GM18519 (cell line): Measurements from ENCODE around the gene PRCC.
"Not testable (repeated sequence)": the region's sequence is repeated elsewhere in the genome, so short reads cannot be mapped to it uniquely, and the experiment has no call there.

Experiments used
- ATAC-seq: cut with Tn5 transposase; IDR thresholded peaks from one replicate; pipeline ENCODE4 v1.9.1; 2021; ENCODE audit warnings: mild to moderate bottlenecking, moderate library complexity; ENCODE audit not compliant: unreplicated experiment, low FRiP score

Gene PRCC

DNA sequence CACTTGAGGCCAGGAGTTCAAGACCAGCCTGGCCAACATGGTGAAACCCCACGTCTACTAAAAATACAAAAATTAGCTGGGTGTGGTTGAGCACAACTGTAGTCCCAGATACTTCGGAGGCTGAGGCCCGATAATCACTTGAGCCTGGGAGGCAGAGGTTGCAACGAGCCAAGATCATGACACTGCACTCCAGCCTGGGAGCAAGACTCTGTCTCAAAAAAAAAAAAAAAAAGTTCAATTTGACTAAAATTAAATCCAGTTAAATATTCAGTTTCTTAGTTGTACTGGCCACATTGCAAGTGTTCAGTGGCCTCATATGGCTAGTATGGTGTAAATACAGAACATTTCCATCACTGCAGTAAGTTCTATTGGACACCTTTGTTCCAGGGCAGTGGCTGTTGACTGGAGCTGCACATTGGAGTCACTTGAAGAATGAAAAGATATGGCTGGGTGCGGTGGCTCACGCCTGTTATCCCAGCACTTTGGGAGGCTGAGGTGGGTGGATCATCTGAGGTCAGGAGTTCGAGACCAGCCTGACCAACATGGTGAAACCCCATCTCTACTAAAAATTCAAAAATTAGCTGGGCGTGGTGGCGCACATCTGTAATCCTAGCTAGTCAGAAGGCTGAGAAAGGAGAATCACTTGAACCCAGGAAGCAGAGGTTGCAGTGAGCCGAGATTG is 9.6 kb upstream of the PRCC start:
- not testable (repeated sequence) for ATAC-seq

DNA sequence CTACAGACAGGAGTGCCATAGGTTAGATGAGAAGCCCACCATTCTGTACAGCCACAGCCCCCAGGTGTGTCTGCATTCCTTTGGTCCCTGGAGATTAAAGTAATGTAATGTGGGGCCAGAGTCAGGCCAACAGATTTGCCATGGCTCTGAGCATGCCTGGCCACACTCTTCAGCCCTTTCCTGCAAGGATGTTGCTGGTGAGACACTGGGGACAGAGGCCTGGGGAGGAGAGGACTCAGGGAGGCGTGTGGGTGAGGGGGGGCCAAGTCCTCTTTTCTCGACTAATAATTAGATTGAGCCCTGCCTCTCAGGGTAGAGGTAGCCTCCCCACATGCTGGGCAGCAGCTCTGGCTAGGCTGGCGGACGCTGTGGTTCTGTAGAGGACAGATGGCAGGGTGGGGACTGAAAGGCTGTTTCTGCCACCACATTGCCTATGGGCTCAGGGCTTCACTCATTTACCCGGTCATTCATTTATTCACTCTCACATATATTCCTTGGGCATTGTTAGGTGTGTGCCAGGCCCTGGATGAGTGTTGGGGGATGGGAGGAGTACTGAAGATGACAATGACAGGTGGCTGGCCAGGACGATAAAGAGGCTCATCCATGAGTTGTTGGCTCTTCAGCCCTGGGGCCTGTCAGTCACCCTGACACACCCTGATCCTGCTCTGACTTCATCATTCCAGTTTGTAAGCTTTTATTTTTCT is 7.1 kb upstream of the PRCC start:
- ATAC-seq, result no peak

DNA sequence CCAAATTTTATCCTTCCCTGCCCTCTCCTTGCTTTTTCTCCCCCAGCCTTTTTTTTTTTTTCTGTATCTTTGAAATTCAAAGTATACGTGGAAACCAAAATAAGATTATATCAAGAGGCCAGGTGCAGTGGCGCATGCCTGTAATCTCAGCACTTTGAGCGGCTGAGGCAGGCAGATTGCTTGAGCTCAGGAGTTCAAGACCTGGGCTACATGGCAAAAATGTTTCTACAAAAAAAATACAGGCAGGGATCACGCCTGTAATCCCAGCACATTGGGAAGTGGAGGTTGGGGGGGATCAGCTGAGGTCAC is 6.6 kb upstream of the PRCC start:
- no peak for ATAC-seq

DNA sequence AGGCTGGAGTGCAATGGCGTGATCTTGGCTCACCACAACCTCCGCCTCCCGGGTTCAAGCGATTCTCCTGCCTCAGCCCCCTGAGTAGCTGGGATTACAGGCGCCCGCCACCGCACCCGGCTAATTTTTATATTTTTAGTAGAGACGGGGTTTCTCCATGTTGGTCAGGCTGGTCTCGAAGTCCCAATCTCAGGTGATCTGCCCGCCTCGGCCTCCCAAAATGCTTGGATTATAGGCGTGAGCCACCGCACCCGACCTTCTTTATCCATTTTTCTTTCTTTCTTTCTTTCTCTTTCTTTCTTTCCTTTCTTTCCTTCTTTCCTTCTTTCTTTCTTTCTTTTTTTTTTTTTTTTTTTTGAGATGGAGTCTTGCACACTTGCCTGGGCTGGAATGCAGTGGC is 2.2 kb upstream of the PRCC start:
- ATAC-seq, result not testable (repeated sequence)

DNA sequence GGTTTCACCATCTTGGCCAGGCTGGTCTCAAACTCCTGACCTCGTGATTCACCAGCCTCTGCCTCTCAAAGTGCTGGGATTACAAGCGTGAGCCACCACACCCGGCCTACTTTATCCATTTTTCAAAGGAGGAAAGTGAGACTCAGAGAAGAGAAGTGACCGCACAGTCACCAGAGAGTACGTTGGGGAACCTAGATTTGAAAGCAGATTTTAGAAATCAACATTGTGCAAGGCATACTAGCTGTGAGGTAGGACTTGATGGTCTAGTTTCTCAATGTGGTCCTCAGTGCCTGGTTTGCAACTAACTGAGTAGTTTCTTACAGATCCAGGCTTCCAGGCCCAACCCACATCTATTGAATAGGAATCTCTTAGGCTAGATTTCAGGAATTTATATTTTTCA is 1.7 kb upstream of the PRCC start:
- ATAC-seq, result no peak

DNA sequence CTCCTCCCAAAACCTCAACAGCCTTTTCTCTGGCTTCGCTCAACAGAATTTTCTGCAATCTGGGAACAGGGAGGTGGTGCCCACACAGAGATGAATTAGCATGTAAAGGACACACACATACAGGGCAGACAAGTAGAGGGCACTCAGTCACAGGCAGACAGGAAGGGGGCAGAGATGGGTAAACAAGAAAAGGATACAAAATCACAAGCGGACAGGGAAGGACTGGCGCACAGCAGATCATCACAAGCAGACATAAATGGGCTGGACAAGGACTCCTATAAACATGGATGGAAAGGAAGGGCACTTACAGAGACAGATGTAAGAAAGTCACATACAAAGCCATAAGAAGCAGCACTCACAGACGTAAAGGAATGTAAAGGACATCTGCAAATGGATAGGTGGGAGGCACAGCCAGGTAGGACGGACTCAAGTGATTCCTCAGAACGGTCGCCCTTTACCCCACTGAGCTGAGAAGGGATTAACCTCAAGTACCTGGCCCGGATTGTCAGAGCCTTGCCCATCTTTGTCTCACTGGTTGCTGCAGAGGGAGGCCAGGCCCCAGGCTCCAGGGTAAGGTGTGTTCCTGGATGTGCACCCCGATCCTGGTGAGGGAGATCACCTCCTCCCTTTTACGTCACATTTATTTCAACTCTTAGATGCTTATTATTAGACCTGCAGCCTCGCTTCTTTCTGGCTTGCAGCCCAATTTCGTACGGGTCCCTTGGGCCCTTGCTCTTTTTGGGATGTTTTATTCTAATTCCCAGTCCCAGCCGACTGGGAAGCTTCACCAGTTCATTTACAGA is 836 bp upstream of the PRCC start:
- no peak for ATAC-seq

DNA sequence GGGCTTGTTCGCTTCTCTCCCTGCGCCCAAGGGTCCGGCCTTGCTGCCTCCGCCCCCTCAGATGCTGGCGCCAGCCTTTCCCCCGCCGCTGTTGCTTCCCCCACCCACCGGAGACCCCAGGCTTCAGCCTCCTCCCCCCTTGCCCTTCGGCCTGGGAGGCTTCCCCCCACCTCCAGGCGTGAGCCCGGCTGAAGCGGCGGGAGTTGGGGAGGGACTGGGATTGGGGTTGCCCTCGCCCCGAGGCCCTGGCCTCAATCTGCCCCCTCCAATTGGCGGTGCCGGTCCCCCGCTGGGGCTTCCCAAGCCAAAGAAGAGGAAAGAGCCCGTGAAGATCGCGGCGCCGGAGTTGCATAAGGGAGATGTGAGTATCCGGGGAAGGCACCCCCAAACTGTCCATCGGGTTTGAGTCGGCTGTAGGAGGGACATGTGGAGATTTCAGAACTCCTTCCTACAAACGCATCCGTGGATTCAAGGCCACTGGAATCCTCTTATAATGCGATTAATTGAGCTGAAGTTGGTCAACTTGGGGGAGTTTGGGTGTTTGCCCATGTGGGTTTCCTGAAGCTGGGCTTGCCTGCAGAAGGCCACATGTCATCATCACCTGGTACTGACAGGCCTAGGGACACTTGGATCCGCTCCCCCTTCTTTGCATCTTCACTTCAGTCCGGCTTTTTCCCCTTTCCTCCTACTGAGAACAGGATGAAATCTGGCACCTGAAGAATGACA is 707 bp downstream of the PRCC start:
- ATAC-seq, result no peak

DNA sequence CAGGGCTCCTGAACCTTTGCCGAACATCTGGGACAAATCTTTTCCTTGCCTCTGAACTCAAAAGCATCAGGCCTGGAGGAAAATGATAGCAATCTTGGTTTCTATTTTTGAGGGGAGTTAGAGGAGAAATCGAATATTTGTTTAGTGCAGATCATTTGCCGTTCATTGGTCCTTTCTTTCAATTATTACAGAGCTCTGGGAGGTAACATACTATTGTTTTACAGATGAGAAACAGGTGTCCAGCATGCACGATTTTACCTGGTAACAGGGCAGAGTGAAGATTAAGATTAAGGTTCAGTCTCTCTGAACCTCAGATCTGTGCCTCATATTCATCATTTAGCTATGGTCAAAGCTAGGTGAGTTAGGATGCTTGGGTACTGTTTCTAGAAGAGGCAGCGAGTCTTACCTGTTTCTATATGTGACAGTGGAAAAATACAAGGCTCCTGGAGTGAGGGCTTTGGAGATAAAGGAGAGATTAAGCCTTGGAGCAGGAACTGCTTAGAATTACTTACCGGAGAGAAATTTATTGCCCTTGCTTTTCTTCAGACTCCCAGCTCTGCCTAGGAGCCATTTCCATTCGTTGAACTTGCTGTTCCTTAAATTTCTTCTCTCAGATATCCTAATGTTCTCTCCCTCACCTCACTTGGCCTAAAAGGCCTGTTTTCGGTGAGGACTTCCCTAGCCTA is 1.4 kb downstream of the PRCC start:
- ATAC-seq, result no peak

DNA sequence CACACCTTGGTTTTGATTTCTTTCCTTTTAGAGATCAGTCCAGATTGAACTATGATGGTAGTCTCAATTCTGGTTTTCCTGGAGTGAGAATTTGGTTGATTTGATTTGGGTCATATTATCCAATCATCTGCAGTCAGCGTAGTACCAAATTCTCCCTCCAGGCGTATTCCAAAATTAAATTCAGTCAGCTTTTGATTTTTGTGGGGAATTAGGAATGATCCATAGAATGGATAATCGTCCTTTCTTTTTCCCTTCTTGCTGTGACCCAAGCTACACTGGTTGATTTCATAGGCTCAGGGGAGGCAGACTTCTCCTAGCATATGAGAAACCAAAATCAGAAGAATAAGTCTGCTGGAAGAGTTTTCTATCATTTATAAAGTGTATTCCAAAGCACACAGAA is 4.9 kb downstream of the PRCC start:
- ATAC-seq, result no peak

DNA sequence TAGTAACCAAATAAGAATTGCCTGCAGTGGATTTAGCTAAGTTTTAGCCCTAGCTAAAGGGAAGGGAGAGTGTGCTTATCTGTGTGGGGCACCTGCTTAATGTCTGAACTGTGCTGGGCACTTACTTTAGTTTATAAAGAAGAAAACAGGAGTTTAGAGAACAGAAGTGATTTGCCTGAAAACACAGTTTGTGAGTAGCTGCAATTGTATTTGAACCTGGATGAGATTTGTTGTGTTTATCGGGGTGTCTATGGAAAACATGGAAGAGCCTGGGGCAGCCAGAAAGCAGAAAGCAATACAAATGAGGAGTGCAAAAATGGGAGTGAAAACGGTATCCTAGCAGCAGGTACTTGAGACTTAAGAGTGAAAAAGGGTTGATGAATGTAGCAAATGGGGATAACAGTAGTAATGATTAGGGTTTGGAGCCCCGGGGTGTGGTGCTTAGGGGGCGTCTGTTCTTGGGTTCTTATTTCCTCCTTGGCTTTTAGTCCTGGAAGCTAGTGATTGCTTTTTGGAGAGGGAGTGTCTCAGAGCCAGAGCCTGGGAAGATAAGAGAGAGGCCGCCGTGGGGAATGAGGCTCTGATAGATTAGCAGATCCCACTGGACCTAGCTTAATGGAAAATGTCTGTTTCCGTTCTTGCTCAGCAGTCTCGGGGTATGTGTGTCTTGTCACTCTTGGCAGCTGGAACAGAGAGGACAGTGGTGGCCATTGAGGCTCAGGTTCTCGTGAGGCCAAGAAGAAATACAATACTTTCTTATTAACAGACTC is 5.6 kb downstream of the PRCC start:
- ATAC-seq, result no peak

DNA sequence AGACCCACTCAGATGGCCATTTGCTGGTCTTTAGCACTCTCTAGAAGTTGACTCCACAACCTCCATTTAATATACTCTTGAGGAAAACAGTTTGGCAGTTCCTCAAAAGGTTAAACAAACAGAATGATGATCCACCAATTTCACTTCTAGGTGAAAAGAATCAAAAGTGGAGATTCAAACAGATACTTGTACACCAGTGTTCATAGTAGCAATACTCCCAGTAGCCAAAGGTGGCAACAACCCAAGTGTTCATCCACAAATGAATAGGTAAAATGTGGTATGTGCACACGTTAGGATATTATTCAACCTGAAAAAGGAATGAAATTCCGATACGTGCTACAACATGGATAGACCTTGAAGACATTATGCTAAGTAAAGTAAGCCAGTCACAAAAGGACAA is 6.3 kb downstream of the PRCC start:
- ATAC-seq, result no peak

DNA sequence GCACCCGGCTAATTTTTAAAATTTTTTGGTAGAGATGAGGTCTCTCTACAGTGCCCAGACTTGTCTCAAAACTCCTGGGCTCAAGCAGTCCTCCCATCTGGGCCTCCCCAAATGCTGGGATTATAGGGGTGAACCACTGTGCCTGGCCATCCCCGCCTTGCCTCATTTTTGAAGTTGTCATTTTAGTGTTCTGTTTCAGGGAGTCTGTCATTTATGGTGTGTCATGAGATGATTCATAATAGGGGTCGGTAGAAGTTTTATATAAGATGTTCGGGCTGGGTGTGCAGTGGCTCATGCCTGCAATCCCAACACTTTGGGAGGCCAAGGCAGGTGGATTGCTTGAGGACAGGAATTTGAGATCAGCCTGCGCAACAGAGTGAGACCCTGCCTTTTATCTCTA is 8.5 kb downstream of the PRCC start:
- ATAC-seq, result no peak

DNA sequence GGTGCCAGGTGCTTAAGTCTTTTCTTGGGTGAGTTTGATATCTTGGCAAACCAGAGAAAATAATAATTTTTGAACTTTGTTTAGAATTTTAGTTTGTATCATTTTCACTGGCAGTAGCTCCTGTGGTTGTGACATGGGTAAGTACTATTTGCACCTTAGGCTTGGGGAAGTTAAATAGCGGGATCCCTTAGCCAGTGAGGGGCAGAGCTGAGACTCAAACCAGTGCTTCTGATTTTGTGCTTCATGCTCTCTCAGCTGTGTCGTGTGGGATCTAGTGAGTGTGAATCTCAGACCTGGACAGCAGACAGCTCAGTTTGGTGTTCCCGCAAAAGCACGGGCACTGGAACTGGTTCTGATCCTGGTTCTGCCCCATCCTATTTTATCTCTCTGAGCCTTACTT is 9.6 kb downstream of the PRCC start:
- no peak for ATAC-seq

DNA sequence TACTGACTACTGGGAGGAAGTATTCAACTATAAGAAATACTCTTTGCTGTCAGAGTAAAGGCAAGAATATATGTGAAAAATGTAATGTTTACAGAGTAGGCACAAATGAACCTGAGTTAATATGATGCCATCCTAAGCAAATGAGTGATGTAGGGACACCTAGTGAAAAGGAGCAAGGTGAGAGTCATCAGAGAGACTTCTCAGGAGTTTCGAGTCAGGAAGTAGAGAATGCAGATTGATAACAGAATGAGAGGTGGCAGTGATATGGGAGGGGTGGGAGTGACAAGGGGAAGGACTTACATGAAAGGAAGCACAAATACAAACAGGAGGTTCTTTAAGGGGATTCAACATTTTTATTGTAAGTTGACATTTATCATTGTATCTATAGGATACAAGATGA is 10.2 kb downstream of the PRCC start:
- ATAC-seq, result no peak

DNA sequence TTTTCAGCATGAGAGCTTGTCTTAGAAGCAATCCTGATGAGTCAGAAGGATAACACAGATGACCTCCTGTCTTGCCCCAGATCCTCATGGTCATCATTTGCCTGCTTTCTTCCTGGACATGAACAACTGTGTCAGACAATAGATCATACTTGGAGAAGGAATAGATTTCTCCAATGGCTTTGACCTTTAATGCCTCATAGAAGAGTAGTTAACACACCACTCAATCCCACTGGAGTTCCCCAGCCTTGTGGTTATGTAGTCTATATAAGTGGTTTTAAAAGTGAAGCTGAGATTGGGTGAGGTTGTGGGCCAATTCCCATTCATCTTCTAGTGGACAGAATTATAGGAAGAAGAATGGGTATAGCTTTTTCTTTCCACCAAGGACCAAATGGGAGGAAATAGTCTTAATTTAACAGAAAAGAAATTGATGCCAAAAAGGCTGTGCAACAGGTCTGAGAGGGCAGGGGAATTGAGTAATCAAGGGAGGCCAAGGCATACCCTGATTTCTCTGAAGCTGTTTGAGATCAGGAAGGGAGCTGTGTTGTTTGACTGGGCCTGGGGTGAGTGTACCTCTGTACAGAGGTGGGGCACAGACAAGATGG is 14.4 kb downstream of the PRCC start:
- no peak for ATAC-seq

DNA sequence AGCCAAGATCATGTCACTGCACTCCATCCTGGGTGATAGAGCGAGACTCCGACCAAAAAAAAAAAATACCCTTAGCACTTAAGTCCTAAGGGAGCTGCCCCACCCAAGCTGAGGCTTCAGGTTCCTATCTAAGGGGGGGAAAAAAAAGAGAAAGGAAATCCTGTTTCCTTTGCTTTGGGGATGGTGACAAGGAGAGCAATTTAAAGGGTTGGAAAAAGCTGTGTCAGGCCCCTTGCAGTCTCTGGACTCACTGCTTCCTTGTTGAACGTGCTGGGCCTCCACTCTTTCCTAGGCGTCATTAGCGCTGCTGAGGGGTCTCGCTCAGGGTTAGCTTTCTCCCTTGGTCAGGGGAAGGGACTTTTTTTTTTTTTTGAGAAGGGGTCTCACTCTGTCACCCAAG is 18.1 kb downstream of the PRCC start:
- no peak for ATAC-seq

DNA sequence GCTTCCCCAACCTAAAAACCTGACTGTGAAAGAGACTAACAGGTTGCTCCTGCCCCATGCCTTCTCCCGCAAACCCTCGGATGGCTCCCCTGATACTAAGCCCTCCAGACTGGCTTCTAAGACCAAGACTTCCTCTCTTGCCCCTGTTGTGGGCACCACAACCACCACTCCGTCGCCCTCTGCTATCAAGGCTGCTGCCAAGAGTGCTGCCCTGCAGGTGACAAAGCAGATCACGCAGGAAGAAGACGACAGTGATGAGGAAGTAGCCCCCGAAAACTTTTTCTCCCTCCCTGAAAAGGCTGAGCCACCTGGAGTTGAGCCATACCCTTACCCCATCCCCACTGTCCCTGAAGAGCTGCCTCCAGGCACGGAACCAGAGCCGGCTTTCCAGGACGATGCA is 19.3 kb downstream of the PRCC start:
- ATAC-seq, result no peak

DNA sequence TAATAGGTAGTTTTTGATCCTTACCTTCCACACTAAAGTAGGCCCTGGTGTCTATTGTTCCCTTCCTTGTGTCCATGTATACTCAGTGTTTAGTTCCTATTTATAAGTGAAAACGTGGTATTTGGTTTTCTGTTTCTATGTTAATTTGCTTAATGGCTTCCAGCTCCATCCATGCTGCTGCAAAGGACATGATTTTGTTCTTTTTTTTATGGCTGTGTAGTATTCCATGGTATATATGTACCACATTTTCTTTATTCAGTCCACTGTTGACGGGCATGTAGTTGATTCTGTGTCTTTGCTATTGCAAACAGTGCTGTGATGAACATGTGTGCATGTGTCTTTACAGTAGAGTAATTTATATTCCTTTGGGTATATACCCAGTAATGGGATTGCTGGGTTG is 20.8 kb downstream of the PRCC start:
- no peak for ATAC-seq

DNA sequence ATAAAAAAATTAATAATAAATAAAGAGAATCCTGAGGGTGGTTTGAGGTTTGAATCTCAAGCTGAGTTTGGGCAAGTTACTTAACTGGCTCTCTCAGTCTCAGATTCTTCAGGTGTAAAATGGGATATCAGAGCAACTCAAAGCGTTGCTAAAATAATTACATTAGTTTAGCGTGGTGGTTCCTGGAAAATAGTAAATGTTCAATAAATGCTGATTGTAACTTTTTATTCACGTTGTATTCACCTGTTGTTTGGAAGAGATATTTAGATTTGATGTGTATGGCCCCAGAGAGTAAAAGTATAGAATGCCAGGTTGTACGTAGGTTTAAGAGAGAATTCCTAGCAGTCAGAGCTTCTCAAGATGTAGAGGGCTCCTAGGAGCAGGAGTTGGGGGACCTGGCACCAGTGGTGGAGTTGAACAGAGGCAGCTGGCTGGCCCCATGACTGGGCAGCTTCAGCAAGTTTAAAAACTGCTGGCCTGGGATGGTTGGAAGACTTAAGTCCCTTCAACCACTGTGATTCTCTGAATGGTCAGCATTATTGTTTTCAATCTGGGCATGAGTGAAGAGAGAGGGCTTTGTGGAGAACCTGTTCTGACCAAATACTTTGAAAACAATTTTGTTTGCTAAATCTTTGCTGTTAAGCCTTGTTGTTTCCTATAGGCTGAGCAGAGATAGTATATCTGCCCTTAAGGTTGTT is 22.4 kb downstream of the PRCC start:
- no peak for ATAC-seq
